ES-I3 (cell line): ENCODE data around the gene S1PR4.
"Not testable (repeated sequence)": the region's sequence is repeated elsewhere in the genome, so short reads cannot be mapped to it uniquely, and the experiment has no call there.

ENCODE experiments used
- H3K36me3 ChIP-seq: 2 replicates; pipeline ENCODE4 v1.6.1; 2013; ENCODE audit warnings: mild to moderate bottlenecking, low read length, control low read depth, moderate library complexity; ENCODE audit not compliant: insufficient read depth
- H3K4me1 ChIP-seq: 2 replicates; pipeline ENCODE4 v1.6.1; 2013; ENCODE audit warnings: mild to moderate bottlenecking, control low read depth, low read length; ENCODE audit not compliant: insufficient read depth
- H3K9ac ChIP-seq: 2 replicates; pipeline ENCODE4 v1.6.1; 2013; ENCODE audit warnings: low read depth, mild to moderate bottlenecking, low read length, moderate library complexity
- H3K9me3 ChIP-seq: 2 replicates; pipeline ENCODE4 v1.6.1; 2013; ENCODE audit warnings: mild to moderate bottlenecking, low read length, moderate library complexity; ENCODE audit not compliant: control insufficient read depth, insufficient read depth

Gene S1PR4

DNA sequence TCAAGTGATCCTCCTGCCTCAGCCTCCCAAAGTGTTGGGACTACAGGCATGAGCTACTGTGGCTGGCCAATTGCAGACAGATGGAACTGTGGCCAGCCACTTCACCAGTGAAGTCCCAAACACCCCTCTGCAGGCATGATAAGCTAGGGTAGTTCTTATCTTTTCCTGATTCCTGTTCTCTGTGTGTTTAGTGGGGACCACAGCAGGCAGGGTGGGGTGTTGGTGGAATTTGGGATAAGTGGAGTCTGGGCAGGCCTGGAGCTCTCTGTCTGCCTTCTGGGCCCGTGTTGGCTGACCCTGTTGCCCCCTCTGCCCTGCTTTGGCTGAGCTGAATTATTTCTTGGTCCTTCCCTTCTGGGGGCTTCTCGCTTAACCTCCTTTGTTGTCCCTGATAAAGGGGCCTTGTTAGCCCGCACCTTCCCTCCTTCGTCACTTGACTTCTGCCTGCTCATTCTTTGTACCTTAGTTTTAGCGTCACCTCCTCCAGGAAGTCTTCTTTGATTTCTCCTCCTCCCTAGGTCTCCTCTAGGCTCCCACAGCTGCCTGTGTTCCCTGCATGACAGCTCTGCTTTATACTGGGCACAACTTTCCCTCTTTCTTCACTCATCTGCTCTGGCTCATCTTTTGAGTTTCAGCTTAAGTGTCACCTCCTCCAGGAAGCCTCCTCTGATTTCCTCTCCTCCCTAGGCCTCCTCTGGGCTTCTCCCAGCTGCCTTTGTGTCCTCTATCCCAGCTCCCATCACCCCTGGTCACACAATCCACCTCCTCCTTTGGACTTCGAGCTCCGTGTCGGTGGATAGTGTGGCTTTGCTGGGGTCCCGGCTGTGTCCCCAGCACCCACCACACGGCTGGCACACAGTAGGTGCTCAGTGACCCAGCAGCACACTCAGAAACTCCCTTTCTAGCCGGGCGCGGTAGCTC, 5.4 kb downstream of the S1PR4 start:
- Histone ChIP-seq H3K4me1 (peaks cover 5% of the 10 kb centered on the region), H3K9me3 (no peaks in the 10 kb centered on the region), H3K9ac (no peak overlapping the region), H3K36me3 (no peaks in the 10 kb centered on the region)

GRCh38 chr19:3184847-3185460, 6.4 kb downstream of the S1PR4 start:
- H3K4me1 ChIP-seq, result peaks cover 13% of the 10 kb centered on the region
- H3K36me3 ChIP-seq, result no peaks in the 10 kb centered on the region
- peak overlapping the region; percentile 97; the same call in 1 of the 2 replicates for H3K9ac ChIP-seq
- H3K9me3 ChIP-seq, result no peaks in the 10 kb centered on the region

- peaks cover 13% of the 10 kb centered on the region for H3K4me1 ChIP-seq
- peak within 1 kb of the TSS; percentile 97 for H3K9ac ChIP-seq
- no peaks in the 10 kb centered on the region for H3K36me3 ChIP-seq
- H3K9me3 ChIP-seq, result no peaks in the 10 kb centered on the region
These were observed 7.0 kb downstream of the S1PR4 start, which contains the start of gene NCLN for GRCh38 chr19:3185461-3186159. Gene NCLN (plus strand): TSS chr19:3185930. CDS start chr19:3186031, 101 bp downstream.

- H3K4me1 ChIP-seq, result peaks cover 13% of the 10 kb centered on the region
- no peaks in the 10 kb centered on the region for H3K36me3 ChIP-seq
- peak overlapping the region; percentile 97 for H3K9ac ChIP-seq
- no peaks in the 10 kb centered on the region for H3K9me3 ChIP-seq
These were observed 7.7 kb downstream of the S1PR4 start for GRCh38 chr19:3186160-3186688.

DNA sequence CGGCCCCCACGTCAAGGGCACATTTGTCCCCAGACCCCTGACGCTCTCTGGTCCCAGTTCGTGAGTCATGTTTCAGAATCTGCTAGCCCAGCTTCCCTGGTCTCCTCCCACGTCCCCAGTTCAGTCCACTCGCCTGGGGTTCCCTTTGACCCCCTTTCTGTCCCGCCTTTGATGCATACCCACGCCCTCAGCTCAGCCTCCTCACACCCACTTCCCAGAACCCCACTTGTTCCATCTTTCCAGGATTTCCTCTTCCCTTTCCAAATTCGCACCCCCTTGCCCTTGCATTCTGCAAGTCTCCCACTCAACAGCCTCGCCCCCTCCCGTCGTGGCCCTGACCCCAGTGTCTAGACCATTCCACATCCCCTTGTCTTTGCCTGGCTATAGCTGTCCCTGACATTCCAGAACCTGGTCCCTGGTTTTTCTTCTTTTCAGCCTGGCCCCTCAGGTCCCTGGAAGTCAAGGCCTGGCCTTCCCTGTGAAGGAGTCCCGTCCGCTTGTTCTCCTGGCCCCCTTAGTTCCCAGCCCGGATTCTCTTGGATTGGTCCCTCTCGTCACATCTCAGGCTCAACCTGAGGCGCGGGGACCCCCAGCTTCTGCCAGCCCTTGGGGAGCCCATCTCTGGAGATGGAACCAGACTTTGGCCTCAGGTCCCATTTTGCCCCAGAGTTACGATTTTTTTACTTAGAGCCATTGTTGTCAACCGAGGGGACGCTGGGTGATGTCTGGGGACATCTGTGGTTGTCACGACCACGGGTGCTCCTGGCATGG, 8.5 kb downstream of the S1PR4 start:
- no peaks in the 10 kb centered on the region for H3K9me3 ChIP-seq
- H3K36me3 ChIP-seq, result no peaks in the 10 kb centered on the region
- H3K4me1 ChIP-seq, result peaks cover 13% of the 10 kb centered on the region
- peak overlapping the region; percentile 97 for H3K9ac ChIP-seq

DNA sequence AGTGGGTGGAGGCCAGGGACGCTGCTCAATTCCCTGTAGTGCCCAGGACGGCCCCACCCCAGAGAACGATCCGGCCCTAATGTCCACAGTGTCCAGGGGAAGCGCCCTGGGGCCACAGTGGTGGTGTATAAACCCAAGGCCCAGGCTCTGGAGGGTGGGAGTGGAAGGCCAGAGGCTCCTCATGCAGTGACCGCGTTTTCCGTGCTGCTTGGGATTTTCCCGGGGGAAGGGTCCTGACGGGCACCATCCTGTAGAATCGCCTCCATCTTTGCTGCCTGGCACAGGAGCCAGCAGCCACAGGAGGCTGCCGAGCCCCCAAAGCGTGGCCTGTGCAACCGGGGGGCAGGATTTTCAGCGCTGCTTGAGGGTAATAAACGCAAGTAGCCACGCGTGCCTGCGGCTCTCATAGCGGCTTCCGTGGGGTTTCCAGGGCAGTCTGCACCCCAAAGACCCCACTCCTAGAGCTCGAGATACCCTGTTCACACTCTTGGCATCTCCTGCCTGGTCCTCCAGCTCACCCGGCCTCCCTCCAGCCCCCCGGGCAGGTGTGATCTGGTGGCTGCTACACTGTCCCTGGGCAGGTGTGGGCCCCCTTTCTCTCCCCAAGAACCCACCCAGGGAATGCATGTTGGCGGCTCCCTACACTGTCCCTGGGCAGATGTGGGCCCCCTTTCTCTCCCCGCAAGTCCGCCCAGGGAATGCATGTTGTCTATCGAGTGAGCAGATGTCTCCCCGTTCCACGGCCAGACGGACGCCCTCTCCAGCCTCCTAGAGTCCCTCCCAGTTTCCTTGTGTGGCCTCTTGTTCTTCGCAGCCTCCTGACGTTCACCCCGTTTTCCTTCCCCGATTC, 9.3 kb downstream of the S1PR4 start:
- Histone ChIP-seq H3K4me1 (peaks cover 13% of the 10 kb centered on the region), H3K9ac (no peak overlapping the region), H3K9me3 (no peaks in the 10 kb centered on the region), H3K36me3 (no peaks in the 10 kb centered on the region)

- Histone ChIP-seq H3K4me1 (peaks cover 13% of the 10 kb centered on the region), H3K9me3 (no peaks in the 10 kb centered on the region), H3K36me3 (no peaks in the 10 kb centered on the region), H3K9ac (no peak overlapping the region)
These were observed 10.3 kb downstream of the S1PR4 start for GRCh38 chr19:3188627-3189596.

DNA sequence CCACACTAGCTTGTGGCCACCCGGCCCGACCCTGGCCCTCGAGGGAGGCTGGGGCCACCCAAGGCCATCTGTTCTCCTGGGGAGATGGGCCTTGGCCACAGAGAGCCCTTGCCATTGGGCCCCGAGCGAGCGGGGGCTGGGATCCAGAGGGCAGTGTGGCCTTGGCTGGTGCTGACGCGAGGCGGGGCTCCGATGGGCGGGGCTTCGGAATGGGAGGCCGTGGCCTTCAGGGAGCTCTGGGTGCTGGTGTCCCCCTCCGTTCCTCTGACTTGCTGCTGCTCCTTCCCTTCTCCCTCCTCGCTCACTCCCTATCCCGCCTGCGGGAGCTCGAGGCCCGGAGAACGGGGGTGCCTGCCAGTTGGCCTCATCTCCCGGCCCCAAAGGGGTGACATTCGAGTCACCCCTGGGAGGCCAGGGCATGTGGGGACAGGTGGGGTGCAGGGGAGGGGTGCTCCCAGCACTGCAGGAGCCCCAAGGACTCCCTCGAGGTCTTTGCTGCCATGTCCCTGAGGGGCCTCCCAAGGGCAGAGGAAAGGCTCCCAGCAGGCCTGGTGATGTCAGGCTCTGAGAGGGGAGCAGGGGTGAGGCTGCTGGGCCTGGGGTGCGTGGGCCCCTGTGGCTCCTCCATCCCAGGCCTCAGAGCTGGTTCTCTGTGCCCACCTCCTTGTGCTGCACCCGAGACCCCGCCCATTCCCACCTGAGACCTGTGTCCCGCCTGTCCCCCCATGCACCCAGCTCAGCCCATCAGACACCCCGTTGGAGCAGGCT, 11.3 kb downstream of the S1PR4 start:
- Histone ChIP-seq H3K36me3 (no peaks in the 10 kb centered on the region), H3K9me3 (no peaks in the 10 kb centered on the region), H3K4me1 (peaks cover 13% of the 10 kb centered on the region), H3K9ac (no peak overlapping the region)

- peaks cover 13% of the 10 kb centered on the region for H3K4me1 ChIP-seq
- H3K36me3 ChIP-seq, result no peaks in the 10 kb centered on the region
- H3K9me3 ChIP-seq, result no peaks in the 10 kb centered on the region
- no peak overlapping the region for H3K9ac ChIP-seq
These were observed 11.9 kb downstream of the S1PR4 start for GRCh38 chr19:3190470-3190770.

GRCh38 chr19:3190921-3191805, 12.6 kb downstream of the S1PR4 start:
- H3K4me1 ChIP-seq, result peaks cover 13% of the 10 kb centered on the region
- no peaks in the 10 kb centered on the region for H3K9me3 ChIP-seq
- no peak overlapping the region for H3K9ac ChIP-seq
- H3K36me3 ChIP-seq, result no peaks in the 10 kb centered on the region

GRCh38 chr19:3191806-3192104, 13.2 kb downstream of the S1PR4 start:
- H3K4me1 ChIP-seq, result peaks cover 12% of the 10 kb centered on the region
- not testable (repeated sequence) for H3K9me3 ChIP-seq, H3K36me3 ChIP-seq, H3K9ac ChIP-seq
